ENCODE measurements around the gene CHKA. TPM values are rescaled to one million over a fixed set of nuclear protein-coding genes. Genes with fewer than 3 reads are reported as not detected.

CHKA gene
- total and polyA plus RNA-seq, 2 of the 4 experiments (the other 2 are of a cell fraction): 4.5 to 8.4 TPM

DNA sequence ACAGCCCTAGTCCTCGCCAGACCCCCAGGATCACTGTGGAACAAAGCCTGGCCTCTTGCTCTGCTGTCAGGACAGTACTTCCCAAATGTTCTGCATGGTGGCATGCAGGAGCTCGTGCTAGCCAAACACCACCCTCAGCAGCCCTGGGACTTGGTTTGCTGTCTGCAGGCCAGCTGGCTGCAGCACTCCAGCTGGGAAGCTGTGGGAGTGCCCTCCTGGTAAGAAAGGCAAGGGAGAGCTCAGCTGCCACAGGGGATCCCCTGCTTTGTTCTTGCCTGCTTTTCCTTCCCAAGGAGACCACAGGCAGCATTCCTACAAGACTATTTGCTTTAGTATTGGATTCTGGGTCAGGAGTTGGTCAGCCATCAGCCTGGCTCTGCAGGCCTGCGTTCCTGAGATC is 54.4 kb downstream of the CHKA start:
- no peak overlapping the region for H2BK15ac ChIP-seq (ENCODE audit: low read depth, low read length)
- WGBS, 2 experiments (ENCODE audit: extremely low coverage in 2 of 2, insufficient read length in 1 of 2): 93% methylated on average over 2 of the region's 3 CpGs; no CpG with 5 or more reads in 1 of the 2 experiments
- ATAC-seq (ENCODE audit: low read depth) (no peak), DNase-seq (no peak)
- H2AFZ ChIP-seq (replicated peaks; ENCODE audit: low read length, poor library complexity): no peak overlapping the region
- no peak overlapping the region for H4K5ac ChIP-seq (ENCODE audit: low read depth, low read length)
- no peak overlapping the region for H3K56ac ChIP-seq (ENCODE audit: extremely low read depth, insufficient read depth, low read length)
- no peak overlapping the region for H3K9ac ChIP-seq (ENCODE audit: low read depth, low read length)
- H3K23ac ChIP-seq (ENCODE audit: low read depth, low read length): no peak overlapping the region
- no peaks in the 10 kb centered on the region for H3K79me1 ChIP-seq (ENCODE audit: low read depth in 1 of 2, low read length in 2 of 2)
- in situ Hi-C loops (cut with MboI; ENCODE audit: low sequenced_read_pairs): loop anchor here (10.0 kb wide), 1 partner anchor 108 kb away; no protein-coding TSS in a partner anchor
- POLR2A ChIA-PET (ENCODE audit: unreplicated experiment): no interaction called here
- no peak overlapping the region for H2BK120ac ChIP-seq (ENCODE audit: low read depth, low read length)
- no peak overlapping the region for H4K8ac ChIP-seq (ENCODE audit: low read depth in 2 of 2, low read length in 2 of 2)
- no peak overlapping the region for H3K18ac ChIP-seq (ENCODE audit: low read depth, low read length)
- no peaks in the 10 kb centered on the region for H3K4me1 ChIP-seq (ENCODE audit: control insufficient read depth, insufficient read depth, low read length)
- no peaks in the 10 kb centered on the region for H3K9me3 ChIP-seq (ENCODE audit: control insufficient read depth, insufficient read depth, low read length)
- H2BK5ac ChIP-seq (ENCODE audit: low read depth, low read length, poor library complexity, severe bottlenecking): no peak overlapping the region
- TF ChIP-seq CHD1 (IDR thresholded peaks at IDR 0.05; ENCODE audit: low read depth, low read length) (no peak), RAD21 (IDR thresholded peaks at IDR 0.05; ENCODE audit: low read length) (no peak), SMC3 (IDR thresholded peaks at IDR 0.05; ENCODE audit: low read depth, low read length) (no peak), FOS (IDR thresholded peaks at IDR 0.05; ENCODE audit: low read depth, low read length) (no peak), RFX5 (IDR thresholded peaks at IDR 0.05; ENCODE audit: low read depth, low read length) (no peak), CEBPB (IDR thresholded peaks at IDR 0.05; ENCODE audit: low read depth, low read length) (no peak), RCOR1 (IDR thresholded peaks at IDR 0.05; ENCODE audit: insufficient replicate concordance, low read length) (no peak), POLR2A (IDR thresholded peaks at IDR 0.05; ENCODE audit: low read depth, low read length) (no peak), BHLHE40 (IDR thresholded peaks at IDR 0.05; ENCODE audit: low read depth, low read length) (no peak), MAFK (IDR thresholded peaks at IDR 0.05; ENCODE audit: low read depth, low read length) (no peak), MXI1 (IDR thresholded peaks at IDR 0.05; ENCODE audit: borderline replicate concordance, low read depth, low read length) (no peak), MAZ (IDR thresholded peaks at IDR 0.05; ENCODE audit: borderline replicate concordance, low read depth, low read length) (no peak), CTCF (conservative IDR thresholded peaks at IDR 0.05; ENCODE audit: low read depth, low read length) (no peak), NFE2L2 (IDR thresholded peaks at IDR 0.05; ENCODE audit: low read depth, low read length) (no peak)
- TF ChIP-seq, protein P1, sequence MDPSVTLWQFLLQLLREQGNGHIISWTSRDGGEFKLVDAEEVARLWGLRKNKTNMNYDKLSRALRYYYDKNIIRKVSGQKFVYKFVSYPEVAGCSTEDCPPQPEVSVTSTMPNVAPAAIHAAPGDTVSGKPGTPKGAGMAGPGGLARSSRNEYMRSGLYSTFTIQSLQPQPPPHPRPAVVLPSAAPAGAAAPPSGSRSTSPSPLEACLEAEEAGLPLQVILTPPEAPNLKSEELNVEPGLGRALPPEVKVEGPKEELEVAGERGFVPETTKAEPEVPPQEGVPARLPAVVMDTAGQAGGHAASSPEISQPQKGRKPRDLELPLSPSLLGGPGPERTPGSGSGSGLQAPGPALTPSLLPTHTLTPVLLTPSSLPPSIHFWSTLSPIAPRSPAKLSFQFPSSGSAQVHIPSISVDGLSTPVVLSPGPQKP (IDR thresholded peaks at IDR 0.05; ENCODE audit: borderline replicate concordance, low read depth, low read length): no peak
- TF ChIP-seq, protein P2, sequence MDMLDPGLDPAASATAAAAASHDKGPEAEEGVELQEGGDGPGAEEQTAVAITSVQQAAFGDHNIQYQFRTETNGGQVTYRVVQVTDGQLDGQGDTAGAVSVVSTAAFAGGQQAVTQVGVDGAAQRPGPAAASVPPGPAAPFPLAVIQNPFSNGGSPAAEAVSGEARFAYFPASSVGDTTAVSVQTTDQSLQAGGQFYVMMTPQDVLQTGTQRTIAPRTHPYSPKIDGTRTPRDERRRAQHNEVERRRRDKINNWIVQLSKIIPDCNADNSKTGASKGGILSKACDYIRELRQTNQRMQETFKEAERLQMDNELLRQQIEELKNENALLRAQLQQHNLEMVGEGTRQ (IDR thresholded peaks at IDR 0.05; ENCODE audit: low read depth, low read length): no peak
- no peak overlapping the region for H3K4me2 ChIP-seq (ENCODE audit: low read depth, low read length)
- H3K27ac ChIP-seq (ENCODE audit: insufficient read depth, low read length): no peak overlapping the region
- CTCF ChIA-PET: no interaction called here
- no peaks in the 10 kb centered on the region for H3K27me3 ChIP-seq (ENCODE audit: control insufficient read depth, insufficient read depth, low read length)
- no peak overlapping the region for H2BK20ac ChIP-seq (ENCODE audit: low read depth, low read length)
- H3K4me3 ChIP-seq (ENCODE audit: insufficient read depth, low read depth, low read length): no peak overlapping the region
- H4K91ac ChIP-seq (ENCODE audit: insufficient read depth, low read depth, low read length): no peak overlapping the region
- dilution Hi-C loops (cut with HindIII; ENCODE audit: low sequenced_read_pairs, unreplicated experiment): no loop called here
- H3K9me1 ChIP-seq (ENCODE audit: insufficient read depth, low read length): peaks cover 4% of the 10 kb centered on the region; the same call in 1 of the 2 replicates
- H3K4ac ChIP-seq (ENCODE audit: low read depth, low read length): no peak overlapping the region
- BruUV-seq (replicated peaks): no TSS peak
- no peak overlapping the region for H2AK9ac ChIP-seq (replicated peaks; ENCODE audit: low read depth, low read length, poor library complexity)
- no peak overlapping the region for H3K14ac ChIP-seq (replicated peaks; ENCODE audit: low read depth, low read length)
- no peaks in the 10 kb centered on the region for H4K20me1 ChIP-seq (ENCODE audit: insufficient read depth, low read length)
- peaks cover 46% of the 10 kb centered on the region for H3K36me3 ChIP-seq (ENCODE audit: control insufficient read depth, insufficient read depth, low read length)
- intact Hi-C loops (cut with micrococcal nuclease): no loop called here
- H2AK5ac ChIP-seq (ENCODE audit: low read depth, low read length): no peak overlapping the region

Data from IMR-90 (cell line).